SU-DHL-6 (cell line): ENCODE data around the gene SETMAR.

Experiments
- EZH2phosphoT487 ChIP-seq: fragments of 200-600 bp; sonication (generic), shearing (Covaris generic); conservative IDR thresholded peaks from 2 replicates; pipeline ENCODE4 v1.6.1; 2018; ENCODE audit warnings: mild to moderate bottlenecking, antibody characterized with exemption, low read length, moderate library complexity, mixed read lengths
- TF ChIP-seq, protein P1 (sequence below): fragments of 200-600 bp; sonication (generic); IDR thresholded peaks from one replicate; pipeline ENCODE4 v1.5.1; 2017; ENCODE audit warnings: antibody characterized with exemption, mild to moderate bottlenecking, low read length, moderate library complexity; ENCODE audit not compliant: insufficient read depth, poor library complexity, severe bottlenecking

DNA sequence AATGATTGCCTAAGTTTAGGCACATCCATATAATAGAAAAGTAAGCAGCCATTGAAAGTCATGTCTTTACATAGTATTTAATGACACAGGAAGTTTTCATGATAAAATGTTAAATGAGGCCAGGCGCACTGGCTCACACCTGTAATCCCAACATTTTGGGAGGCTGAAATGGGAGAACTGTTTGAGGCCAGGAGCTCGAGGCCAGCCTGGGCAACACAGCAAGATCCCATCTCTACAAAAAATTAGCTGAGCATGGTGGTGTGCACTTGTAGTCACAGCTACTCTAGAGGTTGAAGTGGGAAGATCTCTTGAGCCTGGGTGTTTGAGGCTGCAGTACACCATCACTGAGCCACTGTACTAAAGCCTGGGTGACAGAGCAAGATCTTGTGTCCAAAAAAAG is 59.4 kb downstream of the SETMAR start:
- TF ChIP-seq, protein P1, sequence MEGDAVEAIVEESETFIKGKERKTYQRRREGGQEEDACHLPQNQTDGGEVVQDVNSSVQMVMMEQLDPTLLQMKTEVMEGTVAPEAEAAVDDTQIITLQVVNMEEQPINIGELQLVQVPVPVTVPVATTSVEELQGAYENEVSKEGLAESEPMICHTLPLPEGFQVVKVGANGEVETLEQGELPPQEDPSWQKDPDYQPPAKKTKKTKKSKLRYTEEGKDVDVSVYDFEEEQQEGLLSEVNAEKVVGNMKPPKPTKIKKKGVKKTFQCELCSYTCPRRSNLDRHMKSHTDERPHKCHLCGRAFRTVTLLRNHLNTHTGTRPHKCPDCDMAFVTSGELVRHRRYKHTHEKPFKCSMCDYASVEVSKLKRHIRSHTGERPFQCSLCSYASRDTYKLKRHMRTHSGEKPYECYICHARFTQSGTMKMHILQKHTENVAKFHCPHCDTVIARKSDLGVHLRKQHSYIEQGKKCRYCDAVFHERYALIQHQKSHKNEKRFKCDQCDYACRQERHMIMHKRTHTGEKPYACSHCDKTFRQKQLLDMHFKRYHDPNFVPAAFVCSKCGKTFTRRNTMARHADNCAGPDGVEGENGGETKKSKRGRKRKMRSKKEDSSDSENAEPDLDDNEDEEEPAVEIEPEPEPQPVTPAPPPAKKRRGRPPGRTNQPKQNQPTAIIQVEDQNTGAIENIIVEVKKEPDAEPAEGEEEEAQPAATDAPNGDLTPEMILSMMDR = no peak
- TF ChIP-seq EZH2phosphoT487 = no peak
